Islet of Langerhans (tissue), 1 donor: ENCODE results near the gene RTN4IP1.

Experiments used
- FAIRE-seq: peaks from one replicate; lab custom pipeline; 2011; peaks lifted over from hg19 to GRCh38; lab: Jason Lieb, UNC

The RTN4IP1 gene

DNA sequence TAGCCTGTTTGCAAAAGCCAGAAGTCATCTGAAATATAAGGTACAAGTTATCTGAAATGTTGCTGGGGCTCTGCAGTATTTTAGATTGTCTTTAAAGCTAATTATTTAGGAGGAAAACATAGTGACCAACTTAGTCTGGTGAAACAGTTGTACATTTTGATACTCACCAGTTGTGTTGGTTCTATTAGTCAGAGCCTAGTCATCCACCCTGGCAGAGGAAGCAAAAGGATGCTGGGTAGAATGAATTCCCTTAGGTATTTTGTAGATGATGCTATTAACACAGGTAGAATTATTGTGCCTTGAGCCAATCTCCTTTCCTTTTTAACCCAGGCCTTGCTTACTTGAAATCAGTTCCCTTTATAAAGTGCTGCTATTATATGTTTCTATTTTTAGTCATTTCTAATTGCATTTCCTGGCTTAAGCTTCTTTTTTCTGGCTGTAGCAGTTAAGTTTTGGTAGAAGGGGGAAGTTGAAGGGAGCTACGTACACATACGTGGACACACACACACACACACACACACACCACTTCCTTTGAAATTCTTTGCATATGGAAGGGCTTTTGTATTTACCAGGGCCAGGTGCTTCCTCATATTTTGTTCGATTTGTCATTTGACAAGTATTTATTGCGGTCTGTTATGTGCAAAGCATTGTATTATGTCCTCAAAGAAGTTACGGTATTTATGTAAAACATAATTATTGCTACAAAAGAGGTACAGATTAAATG, 82.4 kb downstream of the RTN4IP1 start:
- FAIRE-seq: no peak

DNA sequence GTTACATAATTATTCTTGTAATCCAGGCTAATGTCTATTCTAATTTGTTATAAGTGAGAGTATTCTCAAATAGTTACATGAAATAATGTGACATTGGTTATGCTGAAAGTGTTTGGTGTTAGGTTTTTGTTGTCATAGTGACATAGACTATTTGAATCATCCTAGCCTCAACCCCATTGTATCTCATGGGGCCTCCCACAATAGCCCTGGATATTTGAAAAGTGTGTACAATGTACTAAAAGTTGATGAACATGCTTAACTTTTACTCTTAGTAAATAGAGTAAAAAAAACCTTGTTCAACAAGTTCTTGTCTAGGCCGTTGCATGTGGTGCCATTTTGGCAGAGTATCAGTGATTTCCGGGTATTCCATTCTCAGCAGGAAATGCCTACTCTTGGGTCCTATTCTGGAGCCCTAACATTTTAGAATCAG, 83.0 kb downstream of the RTN4IP1 start:
- no peak for FAIRE-seq

DNA sequence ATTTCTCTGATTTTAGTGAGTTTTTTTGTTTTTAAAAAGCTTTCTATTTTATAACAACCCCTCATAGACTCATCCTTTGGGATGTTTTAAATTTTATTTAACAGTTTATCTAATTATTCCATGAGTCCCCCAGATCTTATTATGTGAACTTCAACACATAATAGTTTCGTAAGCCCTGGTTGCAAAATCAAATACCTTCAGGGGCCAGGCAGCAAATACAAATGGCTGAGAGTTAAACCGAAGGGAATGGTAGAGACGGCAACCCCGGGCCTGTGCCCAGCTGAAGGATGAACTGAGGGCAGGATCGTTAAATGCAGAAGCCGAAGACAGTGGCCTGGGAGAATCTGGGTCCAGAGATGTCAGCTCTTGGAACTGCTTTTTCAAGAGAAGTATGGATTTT, 88.4 kb downstream of the RTN4IP1 start:
- FAIRE-seq: no peak

DNA sequence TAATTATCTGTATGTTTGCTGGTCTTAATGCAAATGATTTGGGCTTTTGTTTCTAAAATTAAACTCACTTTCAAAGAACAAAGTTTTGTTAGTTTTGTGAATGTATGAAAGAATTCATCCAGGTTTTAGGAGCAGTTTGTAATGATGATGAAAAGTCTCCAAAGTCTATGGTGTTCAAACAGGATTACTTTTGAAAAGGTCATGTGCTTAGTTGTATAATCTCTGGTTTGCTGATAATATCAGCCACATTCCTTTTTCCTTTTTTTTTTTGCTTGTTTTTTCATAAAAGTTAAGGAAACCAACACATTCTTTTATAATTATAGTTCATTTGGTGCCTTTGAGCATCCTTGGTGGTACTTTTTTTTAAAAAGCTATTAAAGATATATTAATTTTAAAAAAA, 88.9 kb downstream of the RTN4IP1 start:
- no peak for FAIRE-seq

DNA sequence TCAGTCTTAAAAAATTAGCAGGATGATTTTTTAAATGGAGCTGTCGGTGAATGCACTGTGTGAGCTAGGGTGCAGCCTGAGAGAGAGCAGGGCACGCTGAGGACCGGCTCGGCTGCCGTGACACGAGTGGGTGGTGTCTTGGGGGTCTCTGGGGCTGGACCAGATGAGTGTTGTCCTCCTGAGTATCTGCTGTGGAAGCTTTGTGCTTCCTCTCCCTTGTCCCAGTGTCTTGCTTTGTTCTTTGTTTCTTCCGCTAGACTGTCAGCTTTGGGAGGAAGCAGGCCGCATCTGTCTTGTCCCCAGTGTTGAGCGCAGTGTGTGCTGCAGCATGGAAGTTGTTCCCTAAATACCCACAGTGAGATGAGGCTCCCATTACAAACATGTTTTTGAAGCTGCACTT, 89.4 kb downstream of the RTN4IP1 start:
- FAIRE-seq: no peak

DNA sequence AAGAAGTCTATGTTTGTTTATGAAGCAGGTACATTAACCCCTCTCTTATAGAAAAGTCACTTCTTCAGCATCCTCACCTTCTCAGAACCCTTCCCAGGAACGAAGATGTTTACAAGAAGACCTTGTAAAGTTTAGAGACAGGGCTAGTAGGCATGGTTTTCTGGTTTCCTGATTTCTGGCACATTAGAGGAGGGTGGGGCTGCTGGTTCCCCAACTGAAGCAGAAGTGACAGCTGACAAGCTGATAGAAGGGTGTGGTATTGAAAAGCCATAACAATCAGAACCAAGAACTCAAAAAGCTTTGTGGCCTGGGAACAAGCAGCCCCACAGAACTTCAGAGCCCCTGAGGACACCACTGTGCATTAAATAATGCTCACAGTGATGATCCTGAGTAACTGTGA, 91.2 kb downstream of the RTN4IP1 start:
- FAIRE-seq: no peak

DNA sequence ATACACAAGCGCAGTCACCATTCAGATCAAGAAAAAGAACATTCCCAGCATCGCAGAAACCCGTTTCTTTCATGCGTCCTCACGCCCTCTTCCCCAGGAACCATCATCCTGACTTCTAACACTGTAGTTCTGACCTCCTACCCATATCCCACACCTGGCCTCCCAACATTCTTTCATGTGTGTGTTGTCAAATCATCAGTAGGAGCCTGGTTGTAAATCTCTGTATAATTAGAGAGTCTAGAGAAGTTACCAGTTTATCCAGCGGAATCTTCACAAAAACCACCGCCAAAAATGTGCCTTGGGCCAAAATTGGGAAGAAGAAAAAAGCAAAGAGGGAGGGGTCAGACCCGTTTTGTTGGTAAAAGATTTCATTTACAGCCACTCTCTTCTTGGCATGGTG, 91.6 kb downstream of the RTN4IP1 start:
- FAIRE-seq: no peak

DNA sequence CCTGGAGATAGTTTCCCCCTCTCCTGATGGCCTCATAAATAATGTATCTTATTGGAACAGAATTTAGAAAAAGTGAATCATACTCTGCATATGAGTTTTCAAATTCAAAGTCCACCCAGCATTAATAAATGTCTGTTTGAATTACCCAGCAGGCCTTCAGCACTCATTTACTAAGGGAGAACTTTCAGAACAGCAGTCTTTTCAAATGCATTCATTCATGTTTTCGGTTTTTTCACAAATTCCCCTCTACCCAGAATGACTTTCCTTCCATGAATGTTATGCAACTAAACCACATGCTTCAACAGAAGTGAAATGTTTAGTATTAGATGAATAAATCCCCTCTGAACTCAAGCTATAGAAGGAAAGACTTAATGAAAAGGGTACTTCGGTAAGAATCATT, 92.4 kb downstream of the RTN4IP1 start:
- FAIRE-seq: no peak

DNA sequence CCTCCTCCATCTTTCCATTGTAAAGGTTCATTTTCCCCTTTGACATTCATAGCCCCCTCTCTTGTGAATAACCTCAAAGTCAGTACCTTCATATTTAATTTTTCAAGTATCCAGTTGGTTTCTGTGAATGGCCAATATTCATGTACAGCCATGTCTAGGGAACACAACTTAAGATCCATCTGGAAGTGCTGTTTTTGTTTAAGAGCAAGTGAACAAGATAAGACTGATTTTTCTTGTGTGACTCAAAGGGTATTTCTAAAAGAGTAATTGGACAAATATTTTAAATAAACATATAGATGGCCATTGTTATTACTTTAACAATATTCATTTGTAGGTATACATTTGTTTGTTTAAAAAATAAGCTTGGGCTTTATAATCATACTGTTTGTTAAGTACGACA, 92.9 kb downstream of the RTN4IP1 start:
- FAIRE-seq: no peak

DNA sequence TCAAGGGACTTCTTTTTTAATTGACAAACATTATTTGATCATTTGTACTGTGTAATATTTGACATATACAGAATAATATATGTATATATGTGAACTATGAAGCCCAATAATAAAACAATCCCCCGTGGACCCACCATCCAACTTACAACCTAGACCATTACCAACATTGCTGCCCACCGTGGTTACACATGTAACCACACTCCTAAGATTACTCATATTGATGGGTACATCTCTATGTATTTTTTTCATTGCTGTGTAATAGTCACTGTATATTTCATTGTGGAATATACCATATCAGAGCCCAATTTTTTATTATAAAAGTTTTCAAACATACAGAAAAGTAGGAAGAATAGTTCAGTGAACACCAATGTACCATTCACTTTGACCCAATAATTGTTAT, 94.3 kb downstream of the RTN4IP1 start:
- FAIRE-seq: no peak

DNA sequence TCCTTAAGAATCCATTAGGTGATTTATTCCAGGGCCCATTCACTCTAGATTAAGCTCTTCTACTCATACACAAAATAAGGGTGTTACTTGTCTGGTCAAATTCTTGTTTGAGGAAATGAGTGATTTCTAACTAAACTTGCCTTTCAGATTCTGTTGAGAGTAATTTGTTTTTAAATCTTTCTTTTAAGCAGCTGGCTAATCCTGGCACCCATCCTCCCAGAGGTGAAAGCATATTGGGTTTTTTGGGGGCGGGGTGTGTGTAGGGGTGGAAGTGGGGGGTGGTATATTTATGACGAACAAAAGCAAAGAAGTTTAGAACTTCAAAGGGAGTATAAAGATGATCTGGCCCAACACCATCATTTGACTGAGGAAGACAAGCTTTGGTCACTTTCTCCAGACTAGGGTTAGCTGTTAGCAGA, 94.7 kb downstream of the RTN4IP1 start:
- no peak for FAIRE-seq

DNA sequence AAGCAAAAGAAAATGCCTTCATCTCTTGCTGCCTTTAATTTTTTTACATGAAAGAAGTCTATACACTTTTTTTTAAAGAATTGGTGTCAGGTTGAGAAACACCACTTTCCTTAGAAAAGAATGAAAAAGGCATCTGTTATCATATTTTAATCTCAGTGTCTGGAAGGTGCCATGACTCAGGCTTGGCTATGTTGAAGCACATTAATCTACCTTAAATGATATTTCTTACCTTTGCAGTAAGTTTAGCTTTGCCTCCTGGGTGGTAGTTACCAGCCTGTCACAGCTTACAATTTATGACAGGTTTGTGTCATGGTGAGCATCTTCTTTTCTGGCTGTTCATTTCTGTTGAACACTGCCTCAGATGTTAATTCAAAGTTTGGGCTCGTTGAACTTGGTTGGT, 95.3 kb downstream of the RTN4IP1 start:
- no peak for FAIRE-seq

DNA sequence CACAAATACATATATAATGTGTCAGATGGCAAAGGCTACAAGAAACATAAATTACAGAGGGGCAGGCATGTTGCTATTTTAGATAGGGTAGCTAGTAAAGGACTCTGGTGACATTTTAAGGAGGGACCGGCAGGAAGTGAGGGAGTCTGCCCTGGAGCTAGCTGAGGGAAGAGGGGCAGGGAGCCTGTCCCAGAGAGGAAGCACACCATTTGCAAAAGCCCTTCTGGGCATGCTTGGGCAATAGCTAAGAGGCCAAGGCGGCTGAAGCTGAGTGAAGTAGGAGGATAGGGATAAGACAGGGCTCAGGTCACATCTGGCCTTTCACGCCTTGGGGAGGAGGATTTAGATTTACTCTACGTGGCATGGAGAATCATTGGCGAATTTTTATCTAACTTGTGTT, 96.2 kb downstream of the RTN4IP1 start:
- no peak for FAIRE-seq

DNA sequence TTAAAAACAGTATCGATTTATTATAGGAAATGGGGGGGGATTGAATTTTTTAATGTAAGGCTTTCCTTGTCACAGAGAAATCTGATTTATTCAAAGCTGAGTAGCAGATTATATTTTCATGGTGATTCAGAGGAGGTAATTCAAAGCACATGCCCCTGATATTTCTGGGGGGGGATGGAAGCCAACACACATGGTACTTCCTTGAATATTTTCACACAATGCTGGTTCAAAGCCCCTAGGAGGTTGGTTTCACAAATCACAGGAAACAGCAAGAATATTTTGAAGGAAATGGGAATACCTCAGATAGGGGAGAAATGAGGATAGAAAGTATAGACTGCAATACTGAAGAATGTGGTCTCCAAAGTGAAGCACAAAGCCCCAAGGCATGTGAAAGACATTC, 98.8 kb downstream of the RTN4IP1 start:
- no peak for FAIRE-seq

DNA sequence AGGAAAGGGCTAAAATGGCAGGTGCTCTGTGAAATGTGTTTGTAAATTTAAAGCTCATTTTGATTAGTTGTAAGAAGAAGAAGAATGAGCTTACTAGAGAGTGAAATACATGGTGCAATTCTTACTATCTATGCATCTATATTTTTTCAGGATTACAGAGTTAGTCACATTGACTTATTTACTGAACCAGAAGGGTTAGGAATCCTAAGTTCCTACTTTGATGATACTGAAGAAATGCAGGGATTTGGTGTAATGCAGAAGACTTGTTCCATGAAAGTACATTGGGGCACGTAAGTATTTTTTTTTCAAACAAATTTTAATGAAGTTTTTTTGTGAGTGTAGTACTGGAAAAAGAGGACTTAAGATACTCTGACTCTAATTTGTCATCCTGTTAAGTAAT, 99.3 kb downstream of the RTN4IP1 start:
- FAIRE-seq: no peak

DNA sequence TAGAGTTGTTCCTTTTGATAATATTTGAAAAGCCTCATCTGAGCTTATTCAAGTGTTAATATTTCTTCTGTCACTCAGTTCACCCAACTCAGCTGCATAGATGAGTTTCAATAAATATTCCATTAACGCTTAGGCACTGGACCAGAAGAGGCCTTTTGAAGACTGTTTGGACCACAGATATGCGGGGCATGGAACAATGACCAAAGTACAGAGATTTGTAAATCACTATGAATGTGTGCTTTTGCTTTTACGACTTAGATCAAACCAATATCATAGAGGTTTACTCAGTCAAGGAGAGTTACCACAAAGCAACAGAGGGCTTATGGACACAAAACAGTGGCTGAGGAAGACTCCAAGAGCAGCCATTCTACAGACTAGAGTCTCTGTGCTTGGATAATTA, 99.9 kb downstream of the RTN4IP1 start:
- FAIRE-seq: no peak

DNA sequence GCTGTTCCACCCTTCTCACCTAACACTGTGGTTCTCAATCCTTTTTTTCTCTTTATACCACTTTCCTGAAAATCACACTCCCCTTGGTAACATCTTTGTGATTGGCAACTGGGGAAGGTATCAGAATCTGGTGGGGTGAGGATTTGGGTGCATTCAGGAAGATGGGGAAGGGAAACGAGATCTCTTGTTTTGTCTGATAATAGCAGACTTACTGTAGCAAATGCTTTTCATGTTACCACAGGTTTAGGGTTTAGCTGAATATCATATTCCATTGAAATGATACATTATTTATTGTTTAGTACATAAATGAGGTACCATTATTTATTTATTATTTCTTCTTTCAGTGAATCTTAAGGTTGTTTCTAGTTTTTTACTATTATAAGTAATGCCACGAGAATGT, 100.8 kb downstream of the RTN4IP1 start:
- no peak for FAIRE-seq

DNA sequence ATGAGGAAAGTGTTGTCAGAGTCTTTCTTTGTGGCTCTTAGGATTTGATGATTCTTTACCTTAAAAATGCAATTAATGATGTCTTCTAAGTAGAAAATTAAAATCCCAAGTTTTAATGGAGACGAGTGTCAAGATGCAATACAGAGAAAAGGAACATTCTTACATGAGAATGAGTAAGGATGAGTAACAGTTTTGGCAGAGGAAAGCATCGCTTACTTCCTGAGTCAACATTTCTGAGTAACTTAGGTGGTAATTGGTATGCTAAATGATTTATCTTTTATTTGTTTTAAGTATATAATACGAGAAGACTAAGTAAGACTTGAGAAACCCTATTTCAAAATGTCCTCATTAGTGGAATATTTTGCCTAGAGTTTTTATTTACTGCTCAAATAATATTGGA, 101.3 kb downstream of the RTN4IP1 start:
- FAIRE-seq: no peak

DNA sequence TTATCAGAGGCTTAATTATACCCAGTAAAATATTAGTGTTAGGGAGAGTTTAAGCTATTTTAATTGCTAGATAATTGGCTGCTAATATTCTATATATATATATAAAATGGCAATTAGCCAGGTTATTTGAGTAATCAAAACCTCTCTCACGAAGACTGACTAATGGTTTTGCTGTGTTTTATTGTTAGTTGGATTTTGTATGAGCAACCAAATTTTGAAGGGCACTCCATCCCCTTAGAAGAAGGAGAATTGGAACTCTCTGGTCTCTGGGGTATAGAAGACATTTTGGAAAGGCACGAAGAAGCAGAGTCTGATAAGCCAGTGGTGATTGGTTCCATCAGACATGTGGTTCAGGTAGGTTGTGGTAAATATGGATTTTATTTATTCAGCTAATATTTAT, 102.2 kb downstream of the RTN4IP1 start:
- no peak for FAIRE-seq

DNA sequence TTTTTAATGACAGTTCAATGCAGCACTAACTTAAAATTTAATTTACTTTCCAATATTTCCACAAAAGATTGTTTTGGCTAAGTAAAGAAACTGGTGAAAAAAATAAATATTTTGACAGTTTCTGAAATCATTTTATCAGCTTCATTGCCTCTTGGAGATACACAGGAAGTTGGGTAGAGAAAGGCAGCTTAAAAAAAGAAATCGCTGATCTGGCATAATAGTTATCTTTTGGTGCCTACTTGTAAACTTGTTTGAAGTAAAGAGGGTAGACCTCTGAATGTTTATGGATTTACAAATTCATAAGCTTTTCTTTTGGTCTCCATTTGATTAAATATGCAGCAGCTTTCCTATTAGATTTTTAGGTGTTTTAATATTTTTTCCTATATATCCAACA, 103.4 kb downstream of the RTN4IP1 start:
- no peak for FAIRE-seq

DNA sequence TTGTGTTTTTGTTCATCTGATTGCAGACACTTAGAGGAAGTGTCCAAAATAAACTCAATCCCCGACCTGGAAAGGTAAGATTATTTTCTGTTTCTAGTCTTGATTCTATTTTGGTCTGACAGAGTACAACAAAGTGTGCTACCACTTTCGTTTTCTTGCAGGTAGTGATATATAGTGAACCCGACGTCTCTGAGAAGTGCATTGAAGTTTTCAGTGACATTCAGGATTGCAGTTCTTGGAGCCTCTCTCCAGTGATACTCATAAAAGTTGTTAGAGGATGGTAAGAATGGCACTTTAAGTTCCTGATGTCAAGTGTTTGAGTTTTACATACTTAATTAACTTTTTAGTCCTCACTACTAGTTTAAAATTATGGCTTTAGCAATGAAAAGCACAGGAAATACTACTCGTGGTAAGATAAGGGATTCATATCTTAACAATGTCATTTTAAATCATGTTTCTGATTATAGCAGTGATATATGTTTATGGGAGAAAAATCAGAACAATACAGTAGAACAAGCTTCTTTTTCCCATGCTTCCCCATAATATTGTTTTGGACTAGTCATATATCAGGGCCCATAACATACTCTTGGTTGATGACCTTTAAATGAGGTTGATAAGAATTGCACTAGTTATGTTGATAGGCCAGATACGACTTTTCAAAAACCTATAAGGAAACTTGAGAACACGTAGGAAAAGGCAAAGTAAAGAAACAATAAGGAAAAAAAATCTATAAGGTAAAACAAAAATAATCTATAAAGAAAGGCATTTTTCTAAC, 104.0 kb downstream of the RTN4IP1 start:
- FAIRE-seq: no peak

DNA sequence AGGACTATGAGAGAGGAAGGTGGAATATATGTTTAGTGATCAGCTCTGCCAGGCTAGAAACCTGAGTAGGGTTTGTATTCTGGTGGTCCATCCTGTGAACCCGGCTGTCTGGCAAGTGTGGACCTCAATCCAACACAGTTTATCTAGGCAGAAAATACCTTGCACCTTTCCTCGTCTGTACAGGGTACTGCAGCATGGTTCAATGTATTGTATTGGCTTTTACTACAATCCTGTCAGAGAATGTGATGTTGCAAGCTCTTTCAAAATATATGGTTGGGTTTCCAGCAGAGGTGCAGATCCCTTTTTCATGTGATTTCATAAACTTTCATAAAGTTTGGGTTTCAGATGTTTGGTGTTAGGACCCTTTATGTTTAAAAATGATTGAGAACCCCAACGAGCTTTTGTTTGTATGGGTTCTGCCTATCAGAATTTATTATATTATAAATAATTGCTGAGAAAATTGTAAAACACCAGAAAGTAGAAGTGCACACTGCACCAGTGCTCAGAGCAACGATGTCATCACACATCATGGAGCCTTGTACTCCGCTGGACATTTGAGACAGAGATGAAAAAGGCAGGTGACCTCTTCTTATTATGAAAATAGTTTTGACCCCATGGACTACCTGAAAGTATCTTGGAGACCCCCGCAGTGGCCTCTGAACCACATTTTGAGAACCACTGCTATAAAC, 106.6 kb downstream of the RTN4IP1 start:
- FAIRE-seq: no peak
